WTC11 (cell line): Measurements from ENCODE around the gene COL1A1. TPM values are rescaled to one million over a fixed set of nuclear protein-coding genes. Genes with fewer than 3 reads are reported as not detected.

Experiments used
- ATAC-seq: fragments of 200-7000 bp; cut with Tn5 transposase; 2 replicates; pipeline ENCODE4 v1.10.0; 2021; ENCODE audit warnings: mild to moderate bottlenecking, moderate library complexity
- CTCF ChIA-PET: fragments of 300-600 bp; sonication (Branson Sonifier 250); formaldehyde crosslinking; loops from one replicate; lab custom pipeline; 2021; ENCODE audit warnings: antibody characterized with exemption; lab: Charles Lee
- POLR2A ChIA-PET: fragments of 350-600 bp; sonication (Branson Sonifier 250); formaldehyde crosslinking; loops from one replicate; lab custom pipeline; 2021; ENCODE audit warnings: antibody characterized with exemption; lab: Charles Lee
- DNase-seq: peaks from one replicate; pipeline ENCODE4 v3.0.0; 2021; ENCODE audit warnings: low spot score
- H3K27ac Mint-ChIP-seq: 2 replicates; pipeline ENCODE4 v1.8.0; 2021; ENCODE audit warnings: mixed read lengths
- H3K27me3 Mint-ChIP-seq: 2 replicates; pipeline ENCODE4 v1.8.0; 2021; ENCODE audit warnings: low read depth, mild to moderate bottlenecking, moderate library complexity, mixed read lengths
- H3K36me3 Mint-ChIP-seq: 2 replicates; pipeline ENCODE4 v1.8.0; 2021; ENCODE audit warnings: mixed read lengths
- H3K4me1 Mint-ChIP-seq: 2 replicates; pipeline ENCODE4 v1.8.0; 2022; ENCODE audit warnings: mixed read lengths
- H3K4me3 Mint-ChIP-seq: 2 replicates; pipeline ENCODE4 v1.8.0; 2021; ENCODE audit warnings: mild to moderate bottlenecking, moderate library complexity, mixed read lengths
- H3K9me3 Mint-ChIP-seq: 2 replicates; pipeline ENCODE4 v1.8.0; 2021; ENCODE audit warnings: mixed read lengths
- ATF2 ChIP-seq: sonication (generic); formaldehyde crosslinking; IDR thresholded peaks from 2 replicates; pipeline ENCODE4 v1.8.1; 2022; ENCODE audit warnings: low read depth, missing genetic modification reagents, borderline replicate concordance
- CBFB ChIP-seq: sonication (generic); formaldehyde crosslinking; IDR thresholded peaks from 2 replicates; pipeline ENCODE4 v1.8.1; 2022; ENCODE audit warnings: mild to moderate bottlenecking, low read depth, missing genetic modification reagents
- CDX4 ChIP-seq: fragments of 250-450 bp; sonication (Bioruptor Pico); IDR thresholded peaks from 2 replicates; pipeline ENCODE4 v1.9.0; 2021; ENCODE audit warnings: moderate library complexity, mild to moderate bottlenecking, inconsistent platforms, borderline replicate concordance
- ELF4 ChIP-seq: sonication (generic); formaldehyde crosslinking; IDR thresholded peaks from 2 replicates; pipeline ENCODE4 v1.8.1; 2022; ENCODE audit warnings: low read depth, mild to moderate bottlenecking, moderate library complexity, missing genetic modification reagents
- ETV6 ChIP-seq: sonication (generic); formaldehyde crosslinking; IDR thresholded peaks from 2 replicates; pipeline ENCODE4 v1.8.1; 2022; ENCODE audit warnings: mild to moderate bottlenecking, missing genetic modification reagents
- FOXJ3 ChIP-seq: sonication (generic); formaldehyde crosslinking; IDR thresholded peaks from 2 replicates; pipeline ENCODE4 v1.9.0; 2021; ENCODE audit warnings: missing genetic modification reagents, mild to moderate bottlenecking, borderline replicate concordance
- FOXP4 ChIP-seq: sonication (generic); formaldehyde crosslinking; IDR thresholded peaks from 2 replicates; pipeline ENCODE4 v1.8.0; 2022; ENCODE audit warnings: mild to moderate bottlenecking, missing genetic modification reagents
- GRHL2 ChIP-seq: fragments of 250-450 bp; sonication (Bioruptor Pico); IDR thresholded peaks from 2 replicates; pipeline ENCODE4 v1.8.0; 2022; ENCODE audit warnings: mild to moderate bottlenecking, moderate library complexity; ENCODE audit not compliant: insufficient replicate concordance, severe bottlenecking
- HMGA2 ChIP-seq: fragments of 250-450 bp; sonication (Bioruptor Pico); IDR thresholded peaks from 2 replicates; pipeline ENCODE4 v1.4.0; 2021; ENCODE audit warnings: mild to moderate bottlenecking, moderate library complexity
- HMGXB4 ChIP-seq: sonication (generic); formaldehyde crosslinking; IDR thresholded peaks from 2 replicates; pipeline ENCODE4 v1.8.1; 2023; ENCODE audit warnings: mild to moderate bottlenecking, moderate library complexity, missing genetic modification reagents
- MXD4 ChIP-seq: fragments of 250-450 bp; sonication (Bioruptor Pico); IDR thresholded peaks from 2 replicates; pipeline ENCODE4 v1.8.0; 2021; ENCODE audit warnings: mild to moderate bottlenecking, moderate library complexity, borderline replicate concordance
- NFYB ChIP-seq: sonication (generic); formaldehyde crosslinking; conservative IDR thresholded peaks from 2 replicates; pipeline ENCODE4 v1.8.0; 2022; ENCODE audit warnings: low read depth, missing genetic modification reagents
- TCF7 ChIP-seq: sonication (generic); formaldehyde crosslinking; IDR thresholded peaks from 2 replicates; pipeline ENCODE4 v1.8.0; 2022; ENCODE audit warnings: mild to moderate bottlenecking, low read depth, missing genetic modification reagents, moderate library complexity
- ZNF121 ChIP-seq: sonication (generic); formaldehyde crosslinking; IDR thresholded peaks from 2 replicates; pipeline ENCODE4 v1.8.0; 2023; ENCODE audit warnings: missing genetic modification reagents
- ZNF138 ChIP-seq: sonication (generic); formaldehyde crosslinking; conservative IDR thresholded peaks from 2 replicates; pipeline ENCODE4 v1.8.1; 2022; ENCODE audit warnings: mild to moderate bottlenecking, moderate library complexity, missing genetic modification reagents
- ZNF396 ChIP-seq: fragments of 250-450 bp; sonication (Bioruptor Pico); IDR thresholded peaks from 2 replicates; pipeline ENCODE4 v1.8.0; 2021; ENCODE audit warnings: mild to moderate bottlenecking, moderate library complexity, borderline replicate concordance
- ZNF671 ChIP-seq: fragments of 250-450 bp; sonication (Bioruptor Pico); IDR thresholded peaks from 2 replicates; pipeline ENCODE4 v1.8.0; 2021; ENCODE audit warnings: mild to moderate bottlenecking
- ZSCAN18 ChIP-seq: fragments of 250-450 bp; sonication (Bioruptor Pico); IDR thresholded peaks from 2 replicates; pipeline ENCODE4 v2.1.2; 2022; ENCODE audit warnings: mild to moderate bottlenecking, moderate library complexity
- total RNA-seq: library from RNA; stranded (reverse); gene quantifications from 3 replicates; pipeline ENCODE4 v1.2.3, GENCODE V29; 2021
- TF ChIP-seq, protein P1 (sequence below): sonication (generic); formaldehyde crosslinking; IDR thresholded peaks from 2 replicates; pipeline ENCODE4 v1.8.0; 2022; ENCODE audit warnings: mild to moderate bottlenecking, missing genetic modification reagents
- TF ChIP-seq, protein P2 (sequence below): fragments of 250-450 bp; sonication (Bioruptor Pico); IDR thresholded peaks from 2 replicates; pipeline ENCODE4 v1.8.0; 2021; ENCODE audit warnings: mild to moderate bottlenecking
- TF ChIP-seq, protein P3 (sequence below): sonication (generic); formaldehyde crosslinking; IDR thresholded peaks from 2 replicates; pipeline ENCODE4 v1.8.0; 2022; ENCODE audit warnings: mild to moderate bottlenecking, missing genetic modification reagents
- TF ChIP-seq, protein P4 (sequence below): fragments of 200-600 bp; IDR thresholded peaks from 2 replicates; pipeline ENCODE4 v1.8.0; 2022; ENCODE audit warnings: antibody characterized with exemption

The COL1A1 gene
- total RNA-seq, 1 experiment from 2014 or later: 52.1 TPM

GRCh38 chr17:50177983-50178834 lies 23.2 kb downstream of the COL1A1 start:
- ChIA-PET CTCF (interaction anchor here (0.7 to 3.6 kb wide), 39 partner anchors 9 to 243 kb away, joined by 3 to 58 read pairs (median 5); partner anchors contain the start of genes COL1A1, ITGA3, LRRC59 and SAMD14), POLR2A (interaction anchor here (0.6 to 1.8 kb wide), 7 partner anchors 9 to 95 kb away, joined by 3 to 7 read pairs (median 4); partner anchors contain the start of gene SGCA)
- peak overlapping the region; percentile 37; the same call in 1 of the 2 replicates for H3K27ac Mint-ChIP-seq
- no peak for TF ChIP-seq CBFB (CRISPR knock-in tag)
- TF ChIP-seq ZNF121 (CRISPR knock-in tag): peak; percentile 99
- TF ChIP-seq ZNF138 (CRISPR knock-in tag): no peak
- TF ChIP-seq, protein P1, sequence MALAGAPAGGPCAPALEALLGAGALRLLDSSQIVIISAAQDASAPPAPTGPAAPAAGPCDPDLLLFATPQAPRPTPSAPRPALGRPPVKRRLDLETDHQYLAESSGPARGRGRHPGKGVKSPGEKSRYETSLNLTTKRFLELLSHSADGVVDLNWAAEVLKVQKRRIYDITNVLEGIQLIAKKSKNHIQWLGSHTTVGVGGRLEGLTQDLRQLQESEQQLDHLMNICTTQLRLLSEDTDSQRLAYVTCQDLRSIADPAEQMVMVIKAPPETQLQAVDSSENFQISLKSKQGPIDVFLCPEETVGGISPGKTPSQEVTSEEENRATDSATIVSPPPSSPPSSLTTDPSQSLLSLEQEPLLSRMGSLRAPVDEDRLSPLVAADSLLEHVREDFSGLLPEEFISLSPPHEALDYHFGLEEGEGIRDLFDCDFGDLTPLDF: no peak
- no peak for TF ChIP-seq GRHL2 (CRISPR knock-in tag)
- TF ChIP-seq TCF7 (CRISPR knock-in tag): no peak
- peak; percentile 73; the same call in 1 of the 2 replicates for TF ChIP-seq ETV6 (CRISPR knock-in tag)
- no peak for TF ChIP-seq ELF4 (CRISPR knock-in tag)
- no peak for TF ChIP-seq ZNF396 (CRISPR knock-in tag)
- TF ChIP-seq FOXJ3 (CRISPR knock-in tag): no peak
- no peak for TF ChIP-seq ZSCAN18 (CRISPR knock-in tag)
- no peak for TF ChIP-seq FOXP4 (CRISPR knock-in tag)
- no peak for TF ChIP-seq HMGXB4 (CRISPR knock-in tag)
- no peak for TF ChIP-seq HMGA2 (CRISPR knock-in tag)
- TF ChIP-seq CDX4 (CRISPR knock-in tag): no peak
- TF ChIP-seq, protein P2, sequence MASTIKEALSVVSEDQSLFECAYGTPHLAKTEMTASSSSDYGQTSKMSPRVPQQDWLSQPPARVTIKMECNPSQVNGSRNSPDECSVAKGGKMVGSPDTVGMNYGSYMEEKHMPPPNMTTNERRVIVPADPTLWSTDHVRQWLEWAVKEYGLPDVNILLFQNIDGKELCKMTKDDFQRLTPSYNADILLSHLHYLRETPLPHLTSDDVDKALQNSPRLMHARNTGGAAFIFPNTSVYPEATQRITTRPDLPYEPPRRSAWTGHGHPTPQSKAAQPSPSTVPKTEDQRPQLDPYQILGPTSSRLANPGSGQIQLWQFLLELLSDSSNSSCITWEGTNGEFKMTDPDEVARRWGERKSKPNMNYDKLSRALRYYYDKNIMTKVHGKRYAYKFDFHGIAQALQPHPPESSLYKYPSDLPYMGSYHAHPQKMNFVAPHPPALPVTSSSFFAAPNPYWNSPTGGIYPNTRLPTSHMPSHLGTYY (CRISPR knock-in tag): no peak
- TF ChIP-seq ZNF671: no peak
- TF ChIP-seq, protein P3, sequence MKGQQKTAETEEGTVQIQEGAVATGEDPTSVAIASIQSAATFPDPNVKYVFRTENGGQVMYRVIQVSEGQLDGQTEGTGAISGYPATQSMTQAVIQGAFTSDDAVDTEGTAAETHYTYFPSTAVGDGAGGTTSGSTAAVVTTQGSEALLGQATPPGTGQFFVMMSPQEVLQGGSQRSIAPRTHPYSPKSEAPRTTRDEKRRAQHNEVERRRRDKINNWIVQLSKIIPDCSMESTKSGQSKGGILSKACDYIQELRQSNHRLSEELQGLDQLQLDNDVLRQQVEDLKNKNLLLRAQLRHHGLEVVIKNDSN (CRISPR knock-in tag): peak; percentile 46; the same call in 1 of the 2 replicates
- no peak for TF ChIP-seq NFYB (CRISPR knock-in tag)
- no peak for TF ChIP-seq ATF2 (CRISPR knock-in tag)
- TF ChIP-seq MXD4: no peak
- TF ChIP-seq, protein P4, sequence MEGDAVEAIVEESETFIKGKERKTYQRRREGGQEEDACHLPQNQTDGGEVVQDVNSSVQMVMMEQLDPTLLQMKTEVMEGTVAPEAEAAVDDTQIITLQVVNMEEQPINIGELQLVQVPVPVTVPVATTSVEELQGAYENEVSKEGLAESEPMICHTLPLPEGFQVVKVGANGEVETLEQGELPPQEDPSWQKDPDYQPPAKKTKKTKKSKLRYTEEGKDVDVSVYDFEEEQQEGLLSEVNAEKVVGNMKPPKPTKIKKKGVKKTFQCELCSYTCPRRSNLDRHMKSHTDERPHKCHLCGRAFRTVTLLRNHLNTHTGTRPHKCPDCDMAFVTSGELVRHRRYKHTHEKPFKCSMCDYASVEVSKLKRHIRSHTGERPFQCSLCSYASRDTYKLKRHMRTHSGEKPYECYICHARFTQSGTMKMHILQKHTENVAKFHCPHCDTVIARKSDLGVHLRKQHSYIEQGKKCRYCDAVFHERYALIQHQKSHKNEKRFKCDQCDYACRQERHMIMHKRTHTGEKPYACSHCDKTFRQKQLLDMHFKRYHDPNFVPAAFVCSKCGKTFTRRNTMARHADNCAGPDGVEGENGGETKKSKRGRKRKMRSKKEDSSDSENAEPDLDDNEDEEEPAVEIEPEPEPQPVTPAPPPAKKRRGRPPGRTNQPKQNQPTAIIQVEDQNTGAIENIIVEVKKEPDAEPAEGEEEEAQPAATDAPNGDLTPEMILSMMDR: no peak

More at GRCh38 chr17:50177983-50178834, 23.2 kb downstream of the COL1A1 start:
- no peaks in the 10 kb centered on the region for H3K36me3 Mint-ChIP-seq
- peak; percentile 68 for DNase-seq
- peak; percentile 76 for ATAC-seq
- H3K4me1 Mint-ChIP-seq: peaks cover 31% of the 10 kb centered on the region
- H3K27me3 Mint-ChIP-seq: peaks cover 6% of the 10 kb centered on the region; the same call in 1 of the 2 replicates
- no peaks in the 10 kb centered on the region for H3K9me3 Mint-ChIP-seq
- peak overlapping the region; percentile 56 for H3K4me3 Mint-ChIP-seq
